HepG2 (cell line): ENCODE measurements around the gene TRIM22.

Experiments used
- CBFB ChIP-seq: sonication (generic); formaldehyde crosslinking; IDR thresholded peaks from 2 replicates; pipeline ENCODE4 v1.4.0; 2020; ENCODE audit warnings: missing genetic modification reagents
- CC2D1A ChIP-seq: sonication (generic); formaldehyde crosslinking; IDR thresholded peaks from 2 replicates; pipeline ENCODE4 v1.8.1; 2023; ENCODE audit warnings: mild to moderate bottlenecking, missing genetic modification reagents
- MAX ChIP-seq: IDR thresholded peaks from 2 replicates; pipeline ENCODE4 v1.6.1; 2012; ENCODE audit warnings: inconsistent platforms
- ZBTB40 ChIP-seq, 2 experiments: fragments of 450-650 bp in 1 of 2; sonication (generic) in 1 of 2; formaldehyde crosslinking in 1 of 2; IDR thresholded peaks; 2 replicates each; pipeline versions ENCODE4 v1.6.1 to v1.8.0; 2016 to 2022; ENCODE audit warnings: antibody characterized with exemption in 1 of 2, mild to moderate bottlenecking in 1 of 2, missing genetic modification reagents in 1 of 2
- TF ChIP-seq, protein P1 (sequence below): sonication (generic); formaldehyde crosslinking; IDR thresholded peaks from 2 replicates; pipeline ENCODE4 v1.5.0; 2020; ENCODE audit warnings: mild to moderate bottlenecking, missing genetic modification reagents, moderate library complexity

- TF ChIP-seq ZBTB40 (IDR thresholded peaks at IDR 0.05) (no peak), ZBTB40 (CRISPR knock-in tag; IDR thresholded peaks at IDR 0.05) (no peak), MAX (no peak), CBFB (CRISPR knock-in tag) (no peak), CC2D1A (CRISPR knock-in tag) (no peak)
- TF ChIP-seq, protein P1, sequence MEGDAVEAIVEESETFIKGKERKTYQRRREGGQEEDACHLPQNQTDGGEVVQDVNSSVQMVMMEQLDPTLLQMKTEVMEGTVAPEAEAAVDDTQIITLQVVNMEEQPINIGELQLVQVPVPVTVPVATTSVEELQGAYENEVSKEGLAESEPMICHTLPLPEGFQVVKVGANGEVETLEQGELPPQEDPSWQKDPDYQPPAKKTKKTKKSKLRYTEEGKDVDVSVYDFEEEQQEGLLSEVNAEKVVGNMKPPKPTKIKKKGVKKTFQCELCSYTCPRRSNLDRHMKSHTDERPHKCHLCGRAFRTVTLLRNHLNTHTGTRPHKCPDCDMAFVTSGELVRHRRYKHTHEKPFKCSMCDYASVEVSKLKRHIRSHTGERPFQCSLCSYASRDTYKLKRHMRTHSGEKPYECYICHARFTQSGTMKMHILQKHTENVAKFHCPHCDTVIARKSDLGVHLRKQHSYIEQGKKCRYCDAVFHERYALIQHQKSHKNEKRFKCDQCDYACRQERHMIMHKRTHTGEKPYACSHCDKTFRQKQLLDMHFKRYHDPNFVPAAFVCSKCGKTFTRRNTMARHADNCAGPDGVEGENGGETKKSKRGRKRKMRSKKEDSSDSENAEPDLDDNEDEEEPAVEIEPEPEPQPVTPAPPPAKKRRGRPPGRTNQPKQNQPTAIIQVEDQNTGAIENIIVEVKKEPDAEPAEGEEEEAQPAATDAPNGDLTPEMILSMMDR (CRISPR knock-in tag), result no peak
Observed at GRCh38 chr11:5671831-5672230, 17.8 kb upstream of the TRIM22 start.
